Femur (tissue), 1 donor: ENCODE measurements around the gene RPL27A.

Source experiments
- DNase-seq: peaks from one replicate; pipeline ENCODE4 v3.0.0-alpha.2; 2017

The RPL27A gene

GRCh38 chr11:8676458-8676857 is 6.1 kb upstream of the RPL27A start:
- DNase-seq, result no peak

- DNase-seq, result no peak
Measured at GRCh38 chr11:8679006-8679405, 3.6 kb upstream of the RPL27A start.

- DNase-seq, result no peak
Measured at GRCh38 chr11:8681837-8682302, 722 bp upstream of the RPL27A start.

GRCh38 chr11:8683115-8683807 is 669 bp downstream of the RPL27A start:
- no peak for DNase-seq

GRCh38 chr11:8684600-8685290 is 2.2 kb downstream of the RPL27A start:
- no peak for DNase-seq

- DNase-seq, result no peak
Measured at GRCh38 chr11:8685306-8685705, 2.7 kb downstream of the RPL27A start.

- DNase-seq, result no peak
Measured at GRCh38 chr11:8685820-8686219, 3.2 kb downstream of the RPL27A start.

GRCh38 chr11:8686325-8686724 is 3.7 kb downstream of the RPL27A start:
- DNase-seq, result no peak

- peak; percentile 98 for DNase-seq
Measured at GRCh38 chr11:8688414-8689362, 6.1 kb downstream of the RPL27A start.

GRCh38 chr11:8689726-8690255 is 7.2 kb downstream of the RPL27A start:
- DNase-seq, result no peak

- no peak for DNase-seq
Measured at GRCh38 chr11:8690374-8691342, 8.1 kb downstream of the RPL27A start.

- DNase-seq, result no peak
Measured at GRCh38 chr11:8691601-8692000, 9.0 kb downstream of the RPL27A start.

- DNase-seq, result no peak
Measured at GRCh38 chr11:8692417-8692816, 9.8 kb downstream of the RPL27A start.

- DNase-seq, result no peak
Measured at GRCh38 chr11:8693010-8693551, 10.5 kb downstream of the RPL27A start.

- DNase-seq, result no peak
Measured at GRCh38 chr11:8693555-8693954, 11.0 kb downstream of the RPL27A start.

- DNase-seq, result no peak
Measured at GRCh38 chr11:8694137-8694536, 11.5 kb downstream of the RPL27A start.

GRCh38 chr11:8697054-8697453 is 14.5 kb downstream of the RPL27A start:
- DNase-seq, result no peak

- DNase-seq, result no peak
Measured at GRCh38 chr11:8698379-8698851, 15.8 kb downstream of the RPL27A start.

- DNase-seq, result no peak
Measured at GRCh38 chr11:8698917-8699441, 16.4 kb downstream of the RPL27A start.

GRCh38 chr11:8699903-8700302 is 17.3 kb downstream of the RPL27A start:
- DNase-seq, result peak; percentile 60
